Fibroblast of lung (primary cell): ENCODE results near the gene ZMYND19. TPM values are rescaled to one million over a fixed set of nuclear protein-coding genes. Genes with fewer than 3 reads are reported as not detected.

Source experiments
- DNase-seq, 2 donors: peaks; one replicate each; pipeline versions ENCODE4 v3.0.0 to v3.0.0-alpha.2; 2010; ENCODE audit warnings: low read depth in 2 of 2
- H2AFZ ChIP-seq: 2 replicates; pipeline ENCODE4 v1.5.1; 2012; ENCODE audit warnings: low read length, control low read depth, inconsistent platforms
- H3K27ac ChIP-seq: 2 replicates; pipeline ENCODE4 v1.5.1; 2011; ENCODE audit warnings: low read length, control low read depth; ENCODE audit not compliant: insufficient read depth
- H3K27me3 ChIP-seq: 2 replicates; pipeline ENCODE4 v1.5.1; 2011; ENCODE audit warnings: mild to moderate bottlenecking, low read length; ENCODE audit not compliant: control insufficient read depth, insufficient read depth
- H3K36me3 ChIP-seq: 2 replicates; pipeline ENCODE4 v1.5.1; 2011; ENCODE audit warnings: low read length; ENCODE audit not compliant: control insufficient read depth, insufficient read depth
- H3K4me1 ChIP-seq: 2 replicates; pipeline ENCODE4 v1.5.1; 2011; ENCODE audit warnings: low read length; ENCODE audit not compliant: control insufficient read depth, insufficient read depth; ENCODE audit errors: extremely low read depth
- H3K4me2 ChIP-seq: 2 replicates; pipeline ENCODE4 v1.5.1; 2011; ENCODE audit warnings: low read length, control low read depth; ENCODE audit not compliant: insufficient read depth; ENCODE audit errors: extremely low read depth
- H3K4me3 ChIP-seq, 4 experiments: fragments of 200-600 bp in 1 of 4; sonication (generic) in 1 of 4; replicated peaks in 1 of 4; 2 replicates each; pipeline ENCODE4 v1.5.1; 2011 to 2016; ENCODE audit warnings: low read length in 4 of 4, low read depth in 3 of 4, mild to moderate bottlenecking in 3 of 4, control low read depth in 2 of 4, inconsistent platforms in 1 of 4, mixed read lengths in 1 of 4; ENCODE audit not compliant: insufficient read depth in 1 of 4; ENCODE audit errors: control extremely low read depth in 1 of 4
- H3K79me2 ChIP-seq: 2 replicates; pipeline ENCODE4 v1.5.1; 2012; ENCODE audit warnings: mild to moderate bottlenecking, low read length, inconsistent platforms; ENCODE audit not compliant: control insufficient read depth, insufficient read depth
- H3K9ac ChIP-seq: 2 replicates; pipeline ENCODE4 v1.5.1; 2011; ENCODE audit warnings: mild to moderate bottlenecking, low read length, control low read depth; ENCODE audit not compliant: insufficient read depth
- H3K9me3 ChIP-seq: 2 replicates; pipeline ENCODE4 v1.5.1; 2012; ENCODE audit warnings: low read depth, low read length; ENCODE audit not compliant: control insufficient read depth, insufficient read depth
- H4K20me1 ChIP-seq: 2 replicates; pipeline ENCODE4 v1.5.1; 2011; ENCODE audit warnings: low read length; ENCODE audit not compliant: control insufficient read depth, insufficient read depth; ENCODE audit errors: extremely low read depth
- EZH2 ChIP-seq: IDR thresholded peaks from 2 replicates; pipeline ENCODE4 v1.5.1; 2012; ENCODE audit warnings: low read length, control low read depth, mild to moderate bottlenecking; ENCODE audit errors: missing control alignments
- polyA plus RNA-seq, 2 donors: library from polyadenylated mRNA; depleted of rRNA in 1 of 2; stranded (reverse) in 1 of 2; unstranded in 1 of 2; fragments of >200 nt; gene quantifications; 2 replicates each; pipeline ENCODE4 v1.2.1, GENCODE V29; 2011 to 2012; ENCODE audit warnings: missing spikeins in 1 of 2
- total RNA-seq: library from RNA; depleted of rRNA; stranded (reverse); fragments of >200 nt; gene quantifications from 2 replicates; pipeline ENCODE4 v1.2.1, GENCODE V29; 2014
- TF ChIP-seq, protein P1 (sequence below), 2 donors: IDR thresholded peaks in 1 of 2; conservative IDR thresholded peaks in 1 of 2; 1 replicate in 1 of 2; 2 replicates in 1 of 2; pipeline ENCODE4 v1.5.1; 2011 to 2012; ENCODE audit warnings: low read length in 2 of 2, control low read depth in 1 of 2, inconsistent platforms in 1 of 2, low read depth in 1 of 2, mild to moderate bottlenecking in 1 of 2

ZMYND19 gene
- total and polyA plus RNA-seq, 2 donors (not counting 1 experiment from before 2014, with no cell fraction given): 11.2 to 12.7 TPM

DNA sequence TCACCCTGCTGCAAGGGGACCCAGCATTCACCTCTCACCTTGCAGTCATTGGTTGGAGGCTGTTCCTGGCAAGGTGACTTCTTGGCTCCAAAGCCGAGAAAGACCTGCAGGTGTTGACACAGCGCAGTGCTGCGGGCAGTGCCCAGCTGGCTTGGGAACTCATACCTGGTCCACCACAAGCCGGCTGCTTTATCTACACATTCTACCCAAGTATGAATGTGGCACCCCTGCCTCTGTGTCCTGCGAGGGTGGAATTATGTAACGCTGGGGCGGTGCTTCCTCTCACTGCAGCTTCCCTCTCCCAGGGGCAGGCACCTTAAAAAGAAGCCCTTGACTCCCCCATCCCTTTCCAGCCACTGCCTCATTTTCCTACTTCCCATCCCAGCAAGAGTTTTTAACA is 2.5 kb upstream of the ZMYND19 start:
- H3K9ac ChIP-seq: no peak overlapping the region
- no peak for DNase-seq
- TF ChIP-seq, protein P1, sequence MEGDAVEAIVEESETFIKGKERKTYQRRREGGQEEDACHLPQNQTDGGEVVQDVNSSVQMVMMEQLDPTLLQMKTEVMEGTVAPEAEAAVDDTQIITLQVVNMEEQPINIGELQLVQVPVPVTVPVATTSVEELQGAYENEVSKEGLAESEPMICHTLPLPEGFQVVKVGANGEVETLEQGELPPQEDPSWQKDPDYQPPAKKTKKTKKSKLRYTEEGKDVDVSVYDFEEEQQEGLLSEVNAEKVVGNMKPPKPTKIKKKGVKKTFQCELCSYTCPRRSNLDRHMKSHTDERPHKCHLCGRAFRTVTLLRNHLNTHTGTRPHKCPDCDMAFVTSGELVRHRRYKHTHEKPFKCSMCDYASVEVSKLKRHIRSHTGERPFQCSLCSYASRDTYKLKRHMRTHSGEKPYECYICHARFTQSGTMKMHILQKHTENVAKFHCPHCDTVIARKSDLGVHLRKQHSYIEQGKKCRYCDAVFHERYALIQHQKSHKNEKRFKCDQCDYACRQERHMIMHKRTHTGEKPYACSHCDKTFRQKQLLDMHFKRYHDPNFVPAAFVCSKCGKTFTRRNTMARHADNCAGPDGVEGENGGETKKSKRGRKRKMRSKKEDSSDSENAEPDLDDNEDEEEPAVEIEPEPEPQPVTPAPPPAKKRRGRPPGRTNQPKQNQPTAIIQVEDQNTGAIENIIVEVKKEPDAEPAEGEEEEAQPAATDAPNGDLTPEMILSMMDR (conservative IDR thresholded peaks at IDR 0.05 in 1 of 2, IDR thresholded peaks at IDR 0.05 in 1 of 2; ENCODE audit: low read depth in 1 of 2, low read length in 2 of 2): no peak
- no peaks in the 10 kb centered on the region for H3K9me3 ChIP-seq
- peaks cover 18% of the 10 kb centered on the region for H3K79me2 ChIP-seq
- no peak overlapping the region for H3K4me3 ChIP-seq
- peaks cover 7% of the 10 kb centered on the region for H3K36me3 ChIP-seq
- no peak overlapping the region for H2AFZ ChIP-seq
- no peaks in the 10 kb centered on the region for H3K27me3 ChIP-seq
- H4K20me1 ChIP-seq: no peaks in the 10 kb centered on the region
- H3K4me1 ChIP-seq: peaks cover 4% of the 10 kb centered on the region
- no peak overlapping the region for H3K27ac ChIP-seq
- H3K4me2 ChIP-seq: no peak overlapping the region

DNA sequence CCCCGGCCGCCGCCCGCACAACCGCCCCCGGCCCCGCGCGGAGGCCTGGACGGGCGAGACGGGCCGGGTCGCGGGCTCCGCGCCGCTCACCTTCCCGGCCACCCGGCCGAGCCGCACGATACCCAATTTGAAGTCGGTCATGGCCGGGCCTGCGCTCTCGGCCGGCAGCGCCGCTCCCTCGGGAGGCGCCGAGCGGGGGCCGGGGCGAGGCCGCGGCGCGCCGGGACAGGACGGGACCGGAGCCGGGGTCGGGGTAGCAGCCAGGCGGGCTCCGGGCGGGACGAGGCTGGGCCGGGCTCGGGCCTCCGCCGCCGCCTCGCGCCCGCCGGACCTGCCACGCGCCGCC is 216 bp downstream of the ZMYND19 start:
- no peaks in the 10 kb centered on the region for H4K20me1 ChIP-seq
- H3K27ac ChIP-seq: no peak overlapping the region
- H3K36me3 ChIP-seq: peaks cover 18% of the 10 kb centered on the region
- peak overlapping the region in 2 of 4 experiments; percentile 71 to 74 for H3K4me3 ChIP-seq
- peaks cover 18% of the 10 kb centered on the region for H3K79me2 ChIP-seq
- no peak for TF ChIP-seq EZH2
- TF ChIP-seq, protein P1 (conservative IDR thresholded peaks at IDR 0.05 in 1 of 2, IDR thresholded peaks at IDR 0.05 in 1 of 2; ENCODE audit: low read depth in 1 of 2, low read length in 2 of 2): no peak
- H3K27me3 ChIP-seq: no peaks in the 10 kb centered on the region
- no peak for DNase-seq
- no peak overlapping the region for H2AFZ ChIP-seq
- H3K4me1 ChIP-seq: peaks cover 4% of the 10 kb centered on the region
- no peaks in the 10 kb centered on the region for H3K9me3 ChIP-seq
- H3K4me2 ChIP-seq: no peak overlapping the region
- peak overlapping the region; percentile 52 for H3K9ac ChIP-seq

DNA sequence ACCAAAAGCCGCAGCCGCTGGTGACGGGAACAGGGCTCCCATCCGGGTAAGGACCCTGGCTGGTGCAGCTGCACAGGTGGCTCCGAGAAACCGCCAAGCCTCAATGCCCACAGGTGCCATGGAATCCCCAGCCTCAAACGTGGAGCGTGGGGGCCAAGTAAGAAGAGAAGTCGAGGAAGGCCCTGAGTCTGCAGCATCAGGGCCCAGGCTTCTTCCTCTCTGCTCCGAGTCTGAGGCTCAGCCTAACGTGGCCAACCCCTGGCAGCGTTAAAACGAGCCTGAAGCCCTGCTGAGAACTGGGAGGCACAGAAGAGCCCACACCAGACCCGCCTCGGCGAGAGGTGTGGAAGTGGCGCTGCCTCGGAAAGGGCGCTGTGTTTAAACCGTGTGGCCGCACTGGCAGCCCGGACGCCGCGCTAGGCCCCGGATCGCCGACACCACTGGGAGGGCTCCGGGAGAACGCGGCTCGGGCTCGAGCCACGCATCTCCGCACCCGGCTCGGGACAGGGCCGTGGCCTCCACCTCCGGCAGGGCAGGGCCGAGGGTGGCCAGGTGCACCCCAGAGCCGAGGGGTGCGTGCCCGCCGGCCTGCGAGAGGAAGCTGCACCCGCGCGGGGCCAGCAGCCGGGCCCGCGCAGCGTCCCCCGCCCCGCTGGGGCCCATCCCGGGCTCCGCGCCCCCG is 730 bp downstream of the ZMYND19 start:
- peak overlapping the region; percentile 99 for H3K4me2 ChIP-seq
- peaks cover 18% of the 10 kb centered on the region for H3K36me3 ChIP-seq
- peak overlapping the region; percentile 50 for H3K27ac ChIP-seq
- TF ChIP-seq, protein P1 (conservative IDR thresholded peaks at IDR 0.05 in 1 of 2, IDR thresholded peaks at IDR 0.05 in 1 of 2; ENCODE audit: low read depth in 1 of 2, low read length in 2 of 2): no peak
- no peak for TF ChIP-seq EZH2
- no peaks in the 10 kb centered on the region for H4K20me1 ChIP-seq
- H3K79me2 ChIP-seq: peaks cover 18% of the 10 kb centered on the region
- DNase-seq: peak in 1 of 2 donors; percentile 20
- peaks cover 4% of the 10 kb centered on the region for H3K4me1 ChIP-seq
- H3K9me3 ChIP-seq: no peaks in the 10 kb centered on the region
- peak overlapping the region; percentile 54 to 75 (median 72) for H3K4me3 ChIP-seq
- peak overlapping the region; percentile 77 for H3K9ac ChIP-seq
- no peaks in the 10 kb centered on the region for H3K27me3 ChIP-seq
- H2AFZ ChIP-seq: no peak overlapping the region
